ENCODE measurements around the gene NRXN2. TPM values are rescaled to one million over a fixed set of nuclear protein-coding genes. Genes with fewer than 3 reads are reported as not detected.

Gene NRXN2
- total and polyA plus RNA-seq, 2 of the 13 experiments (the other 11 are each of a cell fraction or from before 2014, with no cell fraction given): not detected

DNA sequence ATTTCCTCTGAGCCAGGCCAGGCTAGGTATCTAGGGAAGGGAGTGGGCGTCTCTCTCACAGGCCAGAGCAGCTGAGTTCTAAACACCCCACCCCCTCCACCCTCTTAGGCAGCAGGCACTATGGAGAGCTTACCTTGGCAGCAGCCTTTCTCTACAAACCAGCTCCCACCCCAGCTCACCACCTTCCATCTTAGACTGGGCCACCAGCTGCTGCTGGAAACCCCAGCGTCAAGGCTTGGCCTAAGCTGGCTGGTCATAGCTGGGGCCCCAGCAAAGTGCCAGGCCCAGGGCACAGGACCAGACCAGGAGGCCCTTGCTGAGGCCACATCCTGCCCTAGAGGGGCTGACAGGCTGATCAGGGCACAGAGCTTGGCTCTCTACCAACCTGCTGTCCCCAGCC is 111.8 kb downstream of the NRXN2 start (continued):
- no peak for TF ChIP-seq SCMH1 (CRISPR knock-in tag; IDR thresholded peaks at IDR 0.05; ENCODE audit: borderline replicate concordance)
- TF ChIP-seq, protein P1, sequence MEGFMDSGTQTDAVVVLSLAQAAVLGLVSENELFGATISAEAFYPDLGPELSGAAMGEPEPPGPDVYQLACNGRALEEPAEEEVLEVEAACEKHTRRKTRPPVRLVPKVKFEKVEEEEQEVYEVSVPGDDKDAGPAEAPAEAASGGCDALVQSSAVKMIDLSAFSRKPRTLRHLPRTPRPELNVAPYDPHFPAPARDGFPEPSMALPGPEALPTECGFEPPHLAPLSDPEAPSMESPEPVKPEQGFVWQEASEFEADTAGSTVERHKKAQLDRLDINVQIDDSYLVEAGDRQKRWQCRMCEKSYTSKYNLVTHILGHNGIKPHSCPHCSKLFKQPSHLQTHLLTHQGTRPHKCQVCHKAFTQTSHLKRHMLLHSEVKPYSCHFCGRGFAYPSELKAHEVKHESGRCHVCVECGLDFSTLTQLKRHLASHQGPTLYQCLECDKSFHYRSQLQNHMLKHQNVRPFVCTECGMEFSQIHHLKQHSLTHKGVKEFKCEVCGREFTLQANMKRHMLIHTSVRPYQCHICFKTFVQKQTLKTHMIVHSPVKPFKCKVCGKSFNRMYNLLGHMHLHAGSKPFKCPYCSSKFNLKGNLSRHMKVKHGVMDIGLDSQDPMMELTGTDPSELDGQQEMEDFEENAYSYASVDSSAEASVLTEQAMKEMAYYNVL (CRISPR knock-in tag; IDR thresholded peaks at IDR 0.05; ENCODE audit: borderline replicate concordance): no peak

DNA sequence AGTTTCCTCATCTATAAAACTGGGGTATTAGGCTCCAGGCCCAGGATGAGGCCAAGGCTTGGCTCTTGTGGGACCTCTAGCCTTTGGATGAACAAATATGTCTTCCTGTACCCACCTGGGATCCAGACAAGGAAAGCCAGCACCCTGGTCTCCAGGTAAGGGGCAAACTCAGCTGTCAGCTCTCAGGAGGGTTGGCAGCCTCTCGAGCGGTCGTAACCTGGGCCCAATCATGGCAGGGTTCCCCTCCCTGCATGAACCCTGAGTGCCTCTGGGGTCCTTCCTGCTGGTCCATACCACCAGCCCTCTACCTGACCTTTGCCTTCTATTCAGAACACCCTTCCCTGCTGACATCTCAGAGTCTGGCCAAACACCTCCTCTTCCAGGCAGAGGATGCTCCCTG is 112.4 kb downstream of the NRXN2 start:
- no peaks in the 10 kb centered on the region for H3K9me3 ChIP-seq (ENCODE audit: low read length)
- ChIA-PET POLR2A (no interaction called here), CTCF (ENCODE audit: low intra/inter-chr PET ratio, low total read pairs) (no interaction called here)
- FAIRE-seq (no peak), DNase-seq (ENCODE audit: low spot score) (no peak), ATAC-seq (no peak)
- no peaks in the 10 kb centered on the region for H4K20me1 ChIP-seq (ENCODE audit: insufficient read depth, low read length)
- no peak overlapping the region for H3K27ac ChIP-seq (ENCODE audit: extremely low read length, insufficient read depth, low read length)
- no peak for TF ChIP-seq ZEB1 (IDR thresholded peaks at IDR 0.05; ENCODE audit: insufficient replicate concordance, low read depth)
- TF ChIP-seq, protein P2, sequence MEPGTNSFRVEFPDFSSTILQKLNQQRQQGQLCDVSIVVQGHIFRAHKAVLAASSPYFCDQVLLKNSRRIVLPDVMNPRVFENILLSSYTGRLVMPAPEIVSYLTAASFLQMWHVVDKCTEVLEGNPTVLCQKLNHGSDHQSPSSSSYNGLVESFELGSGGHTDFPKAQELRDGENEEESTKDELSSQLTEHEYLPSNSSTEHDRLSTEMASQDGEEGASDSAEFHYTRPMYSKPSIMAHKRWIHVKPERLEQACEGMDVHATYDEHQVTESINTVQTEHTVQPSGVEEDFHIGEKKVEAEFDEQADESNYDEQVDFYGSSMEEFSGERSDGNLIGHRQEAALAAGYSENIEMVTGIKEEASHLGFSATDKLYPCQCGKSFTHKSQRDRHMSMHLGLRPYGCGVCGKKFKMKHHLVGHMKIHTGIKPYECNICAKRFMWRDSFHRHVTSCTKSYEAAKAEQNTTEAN (CRISPR knock-in tag; conservative IDR thresholded peaks at IDR 0.05): no peak
- TF ChIP-seq KDM2A (CRISPR knock-in tag; IDR thresholded peaks at IDR 0.05; ENCODE audit: borderline replicate concordance, low read depth): no peak
- no peak for TF ChIP-seq PAX8 (CRISPR knock-in tag; IDR thresholded peaks at IDR 0.05; ENCODE audit: borderline replicate concordance)
- no CpG with 5 or more reads among the region's 3 CpGs for WGBS (ENCODE audit: low lambda C conversion rate)
- H3K9ac ChIP-seq (ENCODE audit: insufficient read depth, low read depth, low read length): no peak overlapping the region
- H3K36me3 ChIP-seq (replicated peaks in 1 of 2; ENCODE audit: control insufficient read depth in 1 of 2, insufficient read depth in 2 of 2, low read length in 2 of 2): no peaks in the 10 kb centered on the region
- BruUV-seq (replicated peaks): no TSS peak
- no peak overlapping the region for H2AFZ ChIP-seq (ENCODE audit: low read length)
- no peaks in the 10 kb centered on the region for H3K79me2 ChIP-seq (ENCODE audit: insufficient read depth, low read length)
- no peak overlapping the region for H3K4me3 ChIP-seq (replicated peaks in 1 of 3; ENCODE audit: insufficient read depth in 1 of 3, low read depth in 2 of 3, low read length in 3 of 3)
- H3K4me2 ChIP-seq (ENCODE audit: low read depth, low read length): no peak overlapping the region
- in situ Hi-C loops (cut with HindIII; ENCODE audit: extremely low pct_ligation_motif_present, low pct_unique_long_range_greater_than_20kb): no loop called here
- H3K4me1 ChIP-seq (ENCODE audit: insufficient read depth, low read length): peaks cover 11% of the 10 kb centered on the region; the same call in 1 of the 2 replicates
- intact Hi-C loops (cut with micrococcal nuclease; ENCODE audit: unreplicated experiment): no loop called here
- H3K27me3 ChIP-seq (ENCODE audit: control insufficient read depth in 1 of 2, insufficient read depth in 2 of 2, low read length in 2 of 2): peaks cover 6 to 27% of the 10 kb centered on the region in 2 experiments; a peak in 3 of 5 replicates
